ENCODE data around the gene ZNF101. TPM values are rescaled to one million over a fixed set of nuclear protein-coding genes. Genes with fewer than 3 reads are reported as not detected.

ZNF101 gene
- total RNA-seq, 1 donor from 2014 or later, result 11.0 TPM

- DNase-seq (ENCODE audit: low read depth, low spot score), result no peak
Observed at GRCh38 chr19:19711934-19712828, 43.5 kb downstream of the ZNF101 start.

GRCh38 chr19:19719798-19720197 lies 51.2 kb downstream of the ZNF101 start:
- DNase-seq (ENCODE audit: low read depth, low spot score), result no peak

GRCh38 chr19:19721896-19722295 lies 53.3 kb downstream of the ZNF101 start:
- DNase-seq (ENCODE audit: low read depth, low spot score), result no peak

GRCh38 chr19:19732579-19733501 lies 64.2 kb downstream of the ZNF101 start, which contains the start of gene ZNF14:
TSS of gene ZNF14 (minus strand) at chr19:19733112. CDS start at chr19:19732958, 154 bp downstream.
- DNase-seq (ENCODE audit: low read depth, low spot score), result peak; percentile 77

Other genes with a start within 250 kb of the ZNF101 start
- gene TSSK6, start 153.3 kb upstream of the ZNF101 start, total RNA-seq, result 0.79 and 1.3 TPM in 2 replicates
- gene NDUFA13, start 152.6 kb upstream of the ZNF101 start, total RNA-seq, result 152 and 173 TPM in 2 replicates
- 0.13 and 0.28 TPM in 2 replicates for gene YJEFN3, start 139.9 kb upstream of the ZNF101 start, total RNA-seq
- gene CILP2, start 130.6 kb upstream of the ZNF101 start, total RNA-seq, result not detected in 2 replicates
- gene PBX4, start 50.2 kb upstream of the ZNF101 start, total RNA-seq, result 0.07 TPM in 2 replicates
- 0.33 and 0.53 TPM in 2 replicates for gene LPAR2, start 40.6 kb upstream of the ZNF101 start, total RNA-seq
- 7.2 and 9.2 TPM in 2 replicates for gene GMIP, start 25.2 kb upstream of the ZNF101 start, total RNA-seq
- 21.9 and 26.6 TPM in 2 replicates for gene ATP13A1, start 5.2 kb upstream of the ZNF101 start, total RNA-seq
- 3.7 and 5.2 TPM in 2 replicates for gene ZNF14, start 64.3 kb downstream of the ZNF101 start, total RNA-seq
- 1.4 and 8.0 TPM in 2 replicates for gene ZNF506, start 152.9 kb downstream of the ZNF101 start, total RNA-seq
- 1.7 and 3.5 TPM in 2 replicates for gene ZNF253, start 197.0 kb downstream of the ZNF101 start, total RNA-seq
- gene ZNF93, start 232.1 kb downstream of the ZNF101 start, total RNA-seq, result 3.9 and 7.3 TPM in 2 replicates